ENCODE data around the gene TAS2R38.

TAS2R38 gene

DNA sequence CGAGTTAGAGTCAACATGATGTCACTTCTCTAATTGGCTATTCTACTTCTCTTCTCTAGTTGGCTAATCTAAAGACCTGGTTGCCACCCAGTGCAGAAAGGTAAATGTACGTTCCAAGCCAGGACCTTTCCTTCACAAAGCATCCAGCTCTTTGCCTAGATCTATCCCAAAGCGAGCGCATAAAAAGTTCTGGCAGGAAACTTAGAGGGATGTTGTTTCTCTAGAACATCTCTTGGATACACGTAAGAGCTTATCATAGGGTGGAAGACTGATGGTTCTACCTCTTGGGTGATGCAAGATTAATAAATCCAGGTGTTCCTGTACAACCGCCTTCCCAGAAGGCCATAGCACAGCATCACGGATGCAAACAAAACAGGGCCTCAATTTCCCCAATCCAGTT, at the start of gene TAS2R38:
TSS of gene TAS2R38 (minus strand) at position 101 of the 400 bp plus-strand sequence. CDS start at position 17, 84 bp downstream.
- H3K4me3 ChIP-seq (ENCODE audit: low read depth, low read length), result no peak within 1 kb of the TSS
- H3K27ac ChIP-seq, result no peak within 1 kb of the TSS
- no peak for DNase-seq
- H3K36me3 ChIP-seq, result no peaks in the 10 kb centered on the region
- TF ChIP-seq, protein P1, sequence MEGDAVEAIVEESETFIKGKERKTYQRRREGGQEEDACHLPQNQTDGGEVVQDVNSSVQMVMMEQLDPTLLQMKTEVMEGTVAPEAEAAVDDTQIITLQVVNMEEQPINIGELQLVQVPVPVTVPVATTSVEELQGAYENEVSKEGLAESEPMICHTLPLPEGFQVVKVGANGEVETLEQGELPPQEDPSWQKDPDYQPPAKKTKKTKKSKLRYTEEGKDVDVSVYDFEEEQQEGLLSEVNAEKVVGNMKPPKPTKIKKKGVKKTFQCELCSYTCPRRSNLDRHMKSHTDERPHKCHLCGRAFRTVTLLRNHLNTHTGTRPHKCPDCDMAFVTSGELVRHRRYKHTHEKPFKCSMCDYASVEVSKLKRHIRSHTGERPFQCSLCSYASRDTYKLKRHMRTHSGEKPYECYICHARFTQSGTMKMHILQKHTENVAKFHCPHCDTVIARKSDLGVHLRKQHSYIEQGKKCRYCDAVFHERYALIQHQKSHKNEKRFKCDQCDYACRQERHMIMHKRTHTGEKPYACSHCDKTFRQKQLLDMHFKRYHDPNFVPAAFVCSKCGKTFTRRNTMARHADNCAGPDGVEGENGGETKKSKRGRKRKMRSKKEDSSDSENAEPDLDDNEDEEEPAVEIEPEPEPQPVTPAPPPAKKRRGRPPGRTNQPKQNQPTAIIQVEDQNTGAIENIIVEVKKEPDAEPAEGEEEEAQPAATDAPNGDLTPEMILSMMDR (IDR thresholded peaks at IDR 0.05; ENCODE audit: low read depth, low read length), result no peak
- H3K9me3 ChIP-seq (ENCODE audit: severe bottlenecking), result no peaks in the 10 kb centered on the region
- no peaks in the 10 kb centered on the region for H3K27me3 ChIP-seq (ENCODE audit: insufficient read depth, low read depth, severe bottlenecking)

DNA sequence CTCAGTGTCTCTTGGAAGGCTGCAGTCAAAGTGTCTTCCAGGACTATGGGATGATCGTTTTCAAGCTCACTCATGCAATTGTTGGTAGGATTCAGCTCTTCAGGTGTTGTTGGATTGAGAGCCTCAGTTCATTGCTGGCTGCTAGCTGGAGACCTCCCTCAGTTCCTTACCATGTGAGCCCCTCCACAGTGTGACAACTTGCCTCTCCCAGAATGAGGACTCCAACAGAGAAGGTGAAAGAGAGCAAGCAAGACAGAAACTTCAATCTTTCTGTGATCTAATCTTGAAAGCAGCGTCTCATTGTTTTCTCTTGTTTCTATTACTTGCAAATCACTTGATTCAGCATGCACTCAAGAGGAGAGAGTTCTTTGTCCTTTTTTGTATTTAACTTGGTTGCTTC, 44.6 kb upstream of the TAS2R38 start:
- Histone ChIP-seq H3K27ac (no peak overlapping the region), H3K36me3 (no peaks in the 10 kb centered on the region), H3K27me3 (ENCODE audit: insufficient read depth, low read depth, severe bottlenecking) (no peaks in the 10 kb centered on the region), H3K9me3 (ENCODE audit: severe bottlenecking) (no peaks in the 10 kb centered on the region), H3K4me3 (ENCODE audit: low read depth, low read length) (no peak overlapping the region)
- TF ChIP-seq, protein P1 (IDR thresholded peaks at IDR 0.05; ENCODE audit: low read depth, low read length), result no peak
- DNase-seq, result no peak

DNA sequence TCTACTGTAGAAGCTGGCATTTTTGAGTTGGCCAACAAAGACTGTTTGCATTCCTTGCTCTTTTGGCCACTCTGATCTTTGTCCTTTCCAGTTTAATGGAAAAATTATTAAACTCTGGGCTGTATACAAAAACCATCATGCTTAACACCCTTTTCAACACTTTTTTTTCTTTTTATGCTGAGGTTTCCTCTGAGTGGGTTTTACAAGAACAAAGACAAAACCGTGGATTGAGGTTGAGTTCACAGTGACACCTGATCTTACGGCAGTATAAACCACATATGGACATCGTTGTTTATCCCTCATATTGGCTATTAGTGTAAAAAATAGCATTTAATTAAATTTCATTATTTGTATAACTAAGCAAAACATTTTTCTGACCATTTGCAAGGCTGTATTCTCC, 43.9 kb upstream of the TAS2R38 start:
- no peaks in the 10 kb centered on the region for H3K9me3 ChIP-seq (ENCODE audit: severe bottlenecking)
- TF ChIP-seq, protein P1 (IDR thresholded peaks at IDR 0.05; ENCODE audit: low read depth, low read length), result no peak
- no peaks in the 10 kb centered on the region for H3K27me3 ChIP-seq (ENCODE audit: insufficient read depth, low read depth, severe bottlenecking)
- no peak overlapping the region for H3K27ac ChIP-seq
- no peak overlapping the region for H3K4me3 ChIP-seq (ENCODE audit: low read depth, low read length)
- no peaks in the 10 kb centered on the region for H3K36me3 ChIP-seq
- DNase-seq, result no peak

DNA sequence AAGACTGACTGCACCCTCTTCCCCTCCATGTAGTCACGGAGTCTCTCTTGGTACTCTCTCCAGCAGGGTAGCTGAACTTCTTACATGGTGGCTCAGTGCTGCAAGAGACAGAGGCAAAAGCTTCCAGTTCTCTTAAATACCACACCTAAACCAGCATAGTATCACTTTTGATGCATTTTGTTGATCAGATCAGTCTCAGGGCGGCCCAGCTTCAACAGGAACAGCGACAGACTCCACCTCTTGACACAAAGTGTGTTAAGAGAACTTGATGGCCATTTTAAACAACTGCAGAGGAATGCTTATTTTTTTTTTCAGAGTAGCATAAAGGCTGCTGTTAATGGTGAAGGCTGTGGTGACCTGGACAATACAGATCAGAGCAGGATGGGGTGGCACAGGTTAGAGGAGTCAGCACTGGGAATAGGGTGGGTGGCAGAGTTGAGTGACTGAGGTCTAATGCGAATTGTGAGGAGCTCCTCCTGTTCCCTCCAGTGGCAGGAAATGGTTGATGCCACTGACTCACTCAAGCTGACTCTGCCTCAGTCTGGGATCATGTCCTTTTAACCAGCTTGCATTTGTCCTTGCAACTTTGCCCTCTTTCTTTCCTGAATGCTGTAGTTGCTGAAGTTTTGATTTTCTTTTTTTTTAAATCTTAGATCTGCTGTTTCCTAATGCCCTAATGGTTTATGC, 39.4 kb upstream of the TAS2R38 start:
- Histone ChIP-seq H3K27me3 (ENCODE audit: insufficient read depth, low read depth, severe bottlenecking) (no peaks in the 10 kb centered on the region), H3K4me3 (ENCODE audit: low read depth, low read length) (no peak overlapping the region), H3K9me3 (ENCODE audit: severe bottlenecking) (no peaks in the 10 kb centered on the region), H3K36me3 (no peaks in the 10 kb centered on the region), H3K27ac (no peak overlapping the region)
- peak; percentile 7 for DNase-seq
- TF ChIP-seq, protein P1 (IDR thresholded peaks at IDR 0.05; ENCODE audit: low read depth, low read length), result no peak

DNA sequence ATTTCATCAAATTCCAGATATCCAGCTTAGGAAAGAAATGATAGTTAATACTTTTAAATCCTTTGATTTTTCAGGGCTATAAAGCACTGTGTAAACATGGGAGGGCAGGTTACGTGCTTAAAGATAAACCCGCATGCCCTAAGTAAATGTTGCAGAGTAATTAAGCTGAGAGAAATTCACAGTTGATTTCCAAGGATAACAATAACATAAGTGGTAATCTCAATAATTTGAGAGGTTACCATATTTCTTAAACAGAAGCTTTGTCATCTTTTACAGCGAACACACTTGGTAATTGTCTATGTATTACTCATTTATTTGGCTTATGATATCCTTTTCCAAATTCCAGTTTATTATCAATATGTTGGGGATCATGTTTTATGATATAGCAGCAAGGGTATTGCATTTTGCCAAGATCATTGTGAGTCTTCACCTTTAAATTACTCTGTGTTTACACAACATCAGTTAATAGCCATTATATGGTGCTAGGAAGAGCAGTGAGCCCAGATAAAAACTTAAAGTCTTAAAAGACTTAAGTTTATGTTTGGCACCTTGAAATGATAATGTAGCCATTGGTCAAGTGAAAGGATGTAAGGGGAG, 37.5 kb upstream of the TAS2R38 start:
- Histone ChIP-seq H3K9me3 (ENCODE audit: severe bottlenecking) (no peaks in the 10 kb centered on the region), H3K27ac (no peak overlapping the region), H3K4me3 (ENCODE audit: low read depth, low read length) (no peak overlapping the region), H3K36me3 (no peaks in the 10 kb centered on the region), H3K27me3 (ENCODE audit: insufficient read depth, low read depth, severe bottlenecking) (no peaks in the 10 kb centered on the region)
- TF ChIP-seq, protein P1 (IDR thresholded peaks at IDR 0.05; ENCODE audit: low read depth, low read length), result no peak
- DNase-seq, result no peak

Data from WERI-Rb-1 (cell line).